Esophagus muscularis mucosa (tissue), 3 donors: ENCODE results near the gene ATP11C.

Experiments
- POLR2A ChIP-seq: fragments of 450-650 bp; IDR thresholded peaks from one replicate; pipeline ENCODE4 v1.6.1; 2017; ENCODE audit warnings: antibody characterized with exemption, moderate library complexity, mild to moderate bottlenecking, low read depth
- POLR2AphosphoS5 ChIP-seq, 2 donors: sonication (generic); formaldehyde crosslinking; IDR thresholded peaks; one replicate each; pipeline ENCODE4 v1.6.1; 2017; ENCODE audit warnings: antibody characterized with exemption in 2 of 2
- TF ChIP-seq, protein P1 (sequence below), 3 experiments: fragments of 200-600 bp in 2 of 3; fragments of 450-650 bp in 1 of 3; sonication (generic) in 2 of 3; IDR thresholded peaks; one replicate each; pipeline ENCODE4 v1.5.1; 2017 to 2019; ENCODE audit warnings: antibody characterized with exemption in 3 of 3, mild to moderate bottlenecking in 2 of 3, moderate library complexity in 1 of 3

DNA sequence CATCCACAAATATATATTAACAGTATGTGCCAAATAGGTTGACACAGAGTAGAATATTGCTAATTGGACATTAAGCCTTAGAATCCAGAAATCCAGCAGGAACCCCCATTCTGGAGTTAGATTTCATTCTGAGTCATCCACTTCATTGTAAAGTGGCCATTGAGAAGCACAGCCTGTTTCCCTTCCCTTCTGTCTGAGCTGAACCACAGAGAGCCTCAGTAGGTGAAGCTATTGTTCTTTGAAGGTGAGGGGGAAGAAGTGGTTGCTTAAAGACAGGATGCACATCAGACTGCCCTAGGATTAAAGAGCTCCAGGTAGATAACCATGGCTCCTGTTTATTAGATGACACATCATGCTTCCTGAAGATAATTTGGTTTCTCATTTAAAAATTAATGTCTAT is 194.3 kb downstream of the ATP11C start:
- TF ChIP-seq, protein P1, sequence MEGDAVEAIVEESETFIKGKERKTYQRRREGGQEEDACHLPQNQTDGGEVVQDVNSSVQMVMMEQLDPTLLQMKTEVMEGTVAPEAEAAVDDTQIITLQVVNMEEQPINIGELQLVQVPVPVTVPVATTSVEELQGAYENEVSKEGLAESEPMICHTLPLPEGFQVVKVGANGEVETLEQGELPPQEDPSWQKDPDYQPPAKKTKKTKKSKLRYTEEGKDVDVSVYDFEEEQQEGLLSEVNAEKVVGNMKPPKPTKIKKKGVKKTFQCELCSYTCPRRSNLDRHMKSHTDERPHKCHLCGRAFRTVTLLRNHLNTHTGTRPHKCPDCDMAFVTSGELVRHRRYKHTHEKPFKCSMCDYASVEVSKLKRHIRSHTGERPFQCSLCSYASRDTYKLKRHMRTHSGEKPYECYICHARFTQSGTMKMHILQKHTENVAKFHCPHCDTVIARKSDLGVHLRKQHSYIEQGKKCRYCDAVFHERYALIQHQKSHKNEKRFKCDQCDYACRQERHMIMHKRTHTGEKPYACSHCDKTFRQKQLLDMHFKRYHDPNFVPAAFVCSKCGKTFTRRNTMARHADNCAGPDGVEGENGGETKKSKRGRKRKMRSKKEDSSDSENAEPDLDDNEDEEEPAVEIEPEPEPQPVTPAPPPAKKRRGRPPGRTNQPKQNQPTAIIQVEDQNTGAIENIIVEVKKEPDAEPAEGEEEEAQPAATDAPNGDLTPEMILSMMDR (IDR thresholded peaks at IDR 0.05) = no peak
- TF ChIP-seq POLR2AphosphoS5 (IDR thresholded peaks at IDR 0.05) (no peak), POLR2A (no peak)
